Kasumi-1 (cell line): Measurements from ENCODE around the gene FCHO1.

Source experiments
- DNase-seq, 2 experiments: peaks; one replicate each; lab custom pipeline; 2025; lab: John Stamatoyannopoulos, UW

The FCHO1 gene

DNA sequence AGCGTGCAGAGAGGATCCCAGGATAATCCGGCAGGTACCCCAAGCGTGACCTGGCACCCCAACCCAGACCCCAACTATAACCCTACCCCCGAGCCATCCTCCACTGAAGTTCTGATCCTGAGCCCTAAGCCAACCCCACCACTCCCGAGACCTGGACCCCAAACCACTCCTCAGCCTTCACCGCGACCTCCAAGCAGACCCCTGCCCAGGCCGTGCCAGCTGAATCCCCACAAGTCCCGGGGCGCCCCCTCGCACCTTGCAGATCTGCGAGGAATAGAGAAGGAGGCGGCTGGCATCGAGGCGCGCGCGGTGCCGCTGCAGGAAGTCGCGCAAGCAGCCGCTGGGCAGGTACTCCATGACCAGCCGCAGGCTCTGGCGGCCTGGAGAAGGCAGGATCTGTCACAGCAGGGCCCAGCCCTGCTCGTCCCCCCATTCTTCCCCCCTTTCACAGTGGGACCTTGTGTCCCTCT is 80.2 kb downstream of the FCHO1 start:
- DNase-seq: no peak

DNA sequence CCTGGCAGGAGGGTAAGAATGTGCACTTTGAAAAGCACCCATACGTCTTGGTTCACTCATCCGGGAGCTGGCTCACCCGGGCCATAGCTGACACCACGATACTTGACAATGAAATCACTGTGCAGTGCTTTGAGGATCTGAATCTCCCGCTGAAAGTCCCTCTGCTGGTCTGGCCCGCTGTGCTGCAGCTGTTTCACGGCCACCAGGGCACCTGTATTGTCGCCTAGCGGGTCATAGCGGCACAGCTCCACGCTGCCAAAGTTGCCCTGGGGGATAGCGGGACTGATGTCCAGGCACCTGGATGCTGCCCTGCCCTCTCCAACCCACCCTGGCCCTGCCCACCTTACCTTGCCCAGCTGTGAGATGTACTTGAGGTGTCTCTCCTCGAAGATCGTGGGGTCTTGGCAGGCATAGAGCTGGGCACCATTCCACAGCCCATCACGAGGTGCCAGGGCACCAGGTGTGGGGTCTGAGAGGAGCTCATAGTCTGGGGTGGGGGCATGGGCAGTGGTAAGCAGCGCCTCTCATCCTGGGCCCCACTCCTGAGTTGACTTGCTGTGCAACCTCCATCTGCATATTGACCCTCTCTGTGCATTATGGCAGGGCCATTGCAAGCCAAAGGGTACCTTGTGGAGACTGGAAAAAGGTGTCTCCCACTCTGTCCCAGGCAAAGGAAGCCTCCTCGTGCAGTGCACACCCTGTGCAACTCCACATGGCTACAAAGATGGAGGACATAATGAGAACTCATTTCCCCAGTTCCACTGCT is 81.3 kb downstream of the FCHO1 start:
- no peak for DNase-seq

DNA sequence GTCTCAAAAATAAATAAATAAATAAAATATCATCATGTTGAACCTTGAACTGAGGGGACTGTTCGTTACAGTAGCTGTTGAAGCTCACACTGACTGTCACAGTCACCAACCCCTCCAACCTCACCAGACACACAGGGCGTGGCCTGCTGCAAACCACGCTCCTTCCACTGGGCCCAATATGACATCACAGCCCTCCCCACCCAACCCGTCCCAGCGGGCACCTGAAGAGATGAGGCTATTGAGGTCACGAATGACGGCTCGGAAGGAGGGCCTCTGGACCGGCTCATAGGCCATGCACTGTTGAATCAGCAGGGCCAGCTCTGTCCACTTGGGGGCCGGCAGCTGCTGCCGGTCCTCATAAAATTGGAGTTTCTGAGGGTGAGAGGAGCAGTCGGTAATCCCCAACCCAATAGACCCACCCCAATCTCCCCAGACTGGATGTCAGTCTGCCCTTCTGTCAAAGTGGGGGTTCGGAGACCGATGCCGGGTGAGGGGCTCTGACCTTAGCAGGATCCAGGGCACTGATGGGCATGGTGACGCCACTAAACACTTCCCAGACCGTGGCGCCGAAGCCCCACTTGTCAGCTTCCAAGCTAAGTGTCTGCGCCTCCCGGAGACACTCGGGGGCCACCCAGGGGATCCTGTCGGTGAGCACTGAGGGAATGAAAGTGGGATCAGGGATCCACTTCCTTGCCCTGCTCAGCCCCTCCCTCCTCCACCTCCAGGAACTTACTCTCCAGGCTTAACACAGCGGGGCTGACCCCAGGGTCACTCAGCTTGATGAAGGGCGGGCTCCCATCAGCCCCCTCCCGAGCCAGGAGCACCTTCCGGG is 83.3 kb downstream of the FCHO1 start:
- DNase-seq: no peak

DNA sequence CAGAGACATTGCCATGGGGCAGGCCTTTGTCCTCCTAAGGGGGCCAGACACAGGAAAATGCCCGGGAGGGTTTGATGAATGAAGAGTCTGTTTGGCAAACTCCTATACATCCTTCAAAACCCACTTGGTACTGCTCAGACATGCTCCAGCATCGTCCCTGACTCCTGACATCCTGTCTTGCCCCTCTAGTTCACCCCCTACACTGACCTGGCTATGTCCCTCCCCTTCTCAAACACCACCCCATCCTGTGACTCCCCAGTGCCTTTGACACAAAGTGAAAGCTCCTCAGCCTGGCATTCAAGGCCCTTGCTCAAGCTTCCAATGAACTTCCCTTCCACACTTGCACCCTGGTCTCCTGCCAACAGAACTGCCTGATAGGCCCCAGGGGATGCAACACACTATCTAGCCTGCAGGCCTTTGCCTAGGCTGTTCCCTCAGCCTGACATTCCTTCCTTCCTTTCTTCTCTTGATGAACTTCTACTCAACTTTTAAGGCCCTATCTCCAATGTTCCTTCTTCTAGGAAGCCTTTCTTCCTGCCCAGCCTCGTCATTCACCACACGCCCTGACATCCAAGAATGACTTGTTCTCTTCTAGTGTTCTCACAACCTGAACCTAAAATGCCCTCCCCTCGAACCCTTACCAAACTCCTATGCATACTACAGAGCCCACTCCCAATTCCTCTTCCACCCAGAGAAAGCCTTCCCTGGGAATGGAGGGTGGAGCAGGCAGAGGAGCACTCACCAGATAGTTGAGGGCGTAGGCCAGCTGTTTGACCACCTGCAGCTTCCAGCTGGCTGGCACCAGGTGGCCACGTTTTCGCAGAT is 84.1 kb downstream of the FCHO1 start:
- no peak for DNase-seq

DNA sequence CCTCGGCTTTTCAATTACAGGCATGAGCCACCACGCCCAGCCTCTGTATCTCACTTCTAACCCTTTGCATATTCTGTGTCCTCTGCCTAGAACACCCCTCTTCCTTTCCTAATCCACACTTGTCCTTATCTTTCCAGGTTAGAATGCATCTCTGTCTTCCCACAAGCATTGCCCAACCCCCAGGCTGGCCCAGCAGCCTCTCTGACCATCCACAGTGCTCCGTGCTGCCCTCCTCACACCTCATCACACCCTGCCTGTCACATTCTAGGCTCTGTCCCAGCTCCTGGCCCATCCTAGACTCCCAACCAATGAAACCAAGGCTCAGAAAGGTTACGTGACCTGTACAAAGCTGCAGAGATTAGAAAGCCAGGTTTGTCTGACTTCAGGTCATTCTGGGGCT is 85.3 kb downstream of the FCHO1 start:
- no peak for DNase-seq

DNA sequence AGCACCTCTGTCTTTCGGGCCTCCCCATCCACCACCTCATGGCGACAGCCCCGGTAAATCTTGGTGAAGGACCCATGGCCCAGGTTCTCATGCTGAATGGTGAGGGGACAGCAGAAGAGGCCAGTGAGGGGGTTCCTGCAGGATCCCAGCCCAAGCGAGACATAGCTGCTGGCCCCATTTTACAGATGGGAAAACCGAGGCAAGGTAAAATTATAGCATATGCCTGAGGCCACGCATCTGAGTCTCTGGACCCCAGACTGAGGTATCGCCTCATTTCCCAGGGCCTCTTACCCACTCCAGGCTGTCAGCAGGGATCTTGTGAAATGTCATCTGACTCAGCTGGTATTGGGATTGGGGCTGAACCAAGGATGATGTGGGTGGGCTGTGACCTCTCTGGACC is 86.7 kb downstream of the FCHO1 start:
- no peak for DNase-seq
